Osteocyte (in vitro differentiated cells): ENCODE data around the gene PADI1. TPM values are rescaled to one million over a fixed set of nuclear protein-coding genes. Genes with fewer than 3 reads are reported as not detected.
A peak's percentile ranks its signal among the peaks of the same experiment; 100 is the strongest.

Source experiments
- DNase-seq: peaks from one replicate; pipeline ENCODE4 v3.0.0; 2021; ENCODE audit warnings: mixed read lengths; ENCODE audit not compliant: unreplicated experiment; ENCODE audit errors: extremely low spot score
- H3K27ac Mint-ChIP-seq: one replicate; pipeline ENCODE4 v1.8.0; 2021; ENCODE audit warnings: mild to moderate bottlenecking, mixed read lengths; ENCODE audit not compliant: unreplicated experiment
- H3K27me3 Mint-ChIP-seq: one replicate; pipeline ENCODE4 v1.8.0; 2021; ENCODE audit warnings: mixed read lengths; ENCODE audit not compliant: unreplicated experiment
- H3K36me3 Mint-ChIP-seq: one replicate; pipeline ENCODE4 v1.8.0; 2021; ENCODE audit warnings: mixed read lengths; ENCODE audit not compliant: unreplicated experiment
- H3K4me1 Mint-ChIP-seq: one replicate; pipeline ENCODE4 v1.8.0; 2021; ENCODE audit warnings: mixed read lengths; ENCODE audit not compliant: unreplicated experiment
- H3K4me3 Mint-ChIP-seq: one replicate; pipeline ENCODE4 v1.8.0; 2021; ENCODE audit warnings: mild to moderate bottlenecking, moderate library complexity, mixed read lengths; ENCODE audit not compliant: unreplicated experiment
- H3K9me3 Mint-ChIP-seq: one replicate; pipeline ENCODE4 v1.8.0; 2021; ENCODE audit warnings: mixed read lengths; ENCODE audit not compliant: unreplicated experiment
- CTCF ChIP-seq: fragments of 200-600 bp; sonication (generic); IDR thresholded peaks from 2 replicates; pipeline ENCODE4 v1.5.0; 2021; ENCODE audit warnings: antibody characterized with exemption, mild to moderate bottlenecking, moderate library complexity
- total RNA-seq: library from RNA; stranded (reverse); gene quantifications from 2 replicates; pipeline ENCODE4 v1.2.1, GENCODE V29; 2021

Gene PADI1
- total RNA-seq, 1 donor from 2014 or later, result 1.7 TPM

- Mint-ChIP-seq H3K27me3 (no peaks in the 10 kb centered on the region), H3K27ac (no peak overlapping the region), H3K36me3 (no peaks in the 10 kb centered on the region), H3K4me1 (peaks cover 8% of the 10 kb centered on the region), H3K9me3 (no peaks in the 10 kb centered on the region), H3K4me3 (no peak overlapping the region)
- no peak for DNase-seq
- TF ChIP-seq CTCF, result no peak
These were observed 17.6 kb downstream of the PADI1 start for GRCh38 chr1:17222557-17222956.

- H3K27ac Mint-ChIP-seq, result no peak overlapping the region
- H3K27me3 Mint-ChIP-seq, result no peaks in the 10 kb centered on the region
- H3K36me3 Mint-ChIP-seq, result no peaks in the 10 kb centered on the region
- no peak overlapping the region for H3K4me3 Mint-ChIP-seq
- no peak for DNase-seq
- peaks cover 15% of the 10 kb centered on the region for H3K4me1 Mint-ChIP-seq
- no peak for TF ChIP-seq CTCF
- no peaks in the 10 kb centered on the region for H3K9me3 Mint-ChIP-seq
These were observed 19.5 kb downstream of the PADI1 start for GRCh38 chr1:17224434-17224833.

GRCh38 chr1:17225140-17225539, 20.2 kb downstream of the PADI1 start:
- H3K36me3 Mint-ChIP-seq, result no peaks in the 10 kb centered on the region
- no peaks in the 10 kb centered on the region for H3K9me3 Mint-ChIP-seq
- no peak for DNase-seq
- H3K27me3 Mint-ChIP-seq, result no peaks in the 10 kb centered on the region
- peaks cover 15% of the 10 kb centered on the region for H3K4me1 Mint-ChIP-seq
- no peak for TF ChIP-seq CTCF
- no peak overlapping the region for H3K27ac Mint-ChIP-seq
- no peak overlapping the region for H3K4me3 Mint-ChIP-seq

- no peak for TF ChIP-seq CTCF
- Mint-ChIP-seq H3K36me3 (no peaks in the 10 kb centered on the region), H3K9me3 (no peaks in the 10 kb centered on the region), H3K4me3 (no peak overlapping the region), H3K27ac (peak overlapping the region; percentile 42), H3K4me1 (peaks cover 22% of the 10 kb centered on the region), H3K27me3 (no peaks in the 10 kb centered on the region)
- no peak for DNase-seq
These were observed 22.5 kb downstream of the PADI1 start for GRCh38 chr1:17227358-17227915.

- peaks cover 34% of the 10 kb centered on the region for H3K4me1 Mint-ChIP-seq
- no peaks in the 10 kb centered on the region for H3K9me3 Mint-ChIP-seq
- TF ChIP-seq CTCF, result no peak
- H3K27me3 Mint-ChIP-seq, result no peaks in the 10 kb centered on the region
- H3K27ac Mint-ChIP-seq, result no peak overlapping the region
- H3K36me3 Mint-ChIP-seq, result no peaks in the 10 kb centered on the region
- no peak overlapping the region for H3K4me3 Mint-ChIP-seq
- no peak for DNase-seq
These were observed 23.7 kb downstream of the PADI1 start for GRCh38 chr1:17228619-17229018.
